ENCODE results near the gene ZNF609. TPM values are rescaled to one million over a fixed set of nuclear protein-coding genes. Genes with fewer than 3 reads are reported as not detected.

ZNF609 gene
- total and polyA plus RNA-seq, 11 donors = 5.8 to 24.5 (median 15.3) TPM

GRCh38 chr15:64425221-64425620 is 35.2 kb upstream of the ZNF609 start:
- no peak overlapping the region for H3K4me3 ChIP-seq
- no peaks in the 10 kb centered on the region for H3K9me3 ChIP-seq
- TF ChIP-seq CTCF (IDR thresholded peaks at IDR 0.05) = no peak
- DNase-seq = no peak
- intact Hi-C loops (cut with DNase I) = loop anchor here in 5 of 10 donors (5.0 to 10.0 kb wide), 4 partner anchors 227 to 257 kb away; no protein-coding TSS in a partner anchor
- 91 to 93% (median 93%) methylated on average over 3 of the region's 3 CpGs for WGBS, 4 donors
- ATAC-seq = no peak
- no peaks in the 10 kb centered on the region for H3K27me3 ChIP-seq
- H3K36me3 ChIP-seq = peaks cover 0 to 90% (median 72%) of the 10 kb centered on the region in 9 donors
- peaks cover 0 to 11% (median 6%) of the 10 kb centered on the region in 12 donors for H3K4me1 ChIP-seq
- H3K27ac ChIP-seq = no peak overlapping the region

- peak in 7 of 12 donors; percentile 22 to 41 (median 29) for TF ChIP-seq CTCF (IDR thresholded peaks at IDR 0.05)
- no peak for TF ChIP-seq POLR2A (IDR thresholded peaks at IDR 0.05)
- Histone ChIP-seq H3K27me3 (no peaks in the 10 kb centered on the region), H3K4me1 (peaks cover 0 to 20% (median 11%) of the 10 kb centered on the region in 12 donors), H3K9me3 (no peaks in the 10 kb centered on the region), H3K27ac (no peak overlapping the region), H3K36me3 (peaks cover 0 to 80% (median 61%) of the 10 kb centered on the region in 9 donors), H3K4me3 (no peak overlapping the region)
- intact Hi-C loops (cut with DNase I) = loop anchor here in 6 of 10 donors (1.0 to 10.0 kb wide), 5 partner anchors 225 to 255 kb away; no protein-coding TSS in a partner anchor
- DNase-seq (no peak), ATAC-seq (no peak)
- WGBS, 4 donors = 83 to 86% (median 85%) methylated on average over 7 of the region's 7 CpGs
Observed at GRCh38 chr15:64426845-64427465, 33.4 kb upstream of the ZNF609 start.

GRCh38 chr15:64429448-64429847 is 30.9 kb upstream of the ZNF609 start:
- no peak for ATAC-seq
- no peak for DNase-seq
- H3K9me3 ChIP-seq = no peaks in the 10 kb centered on the region
- H3K4me1 ChIP-seq = peaks cover 0 to 20% (median 11%) of the 10 kb centered on the region in 12 donors
- H3K27me3 ChIP-seq = no peaks in the 10 kb centered on the region
- peaks cover 0 to 78% (median 41%) of the 10 kb centered on the region in 9 donors for H3K36me3 ChIP-seq
- intact Hi-C loops (cut with DNase I) = loop anchor here in 5 of 10 donors (5.0 to 10.0 kb wide), 4 partner anchors 223 to 253 kb away; no protein-coding TSS in a partner anchor
- H3K27ac ChIP-seq = peak overlapping the region in 3 of 12 donors; percentile 40 to 68 (median 50)
- no peak overlapping the region for H3K4me3 ChIP-seq
- no peak for TF ChIP-seq POLR2A (IDR thresholded peaks at IDR 0.05)
- no peak for TF ChIP-seq CTCF (IDR thresholded peaks at IDR 0.05)

GRCh38 chr15:64430000-64430735 is 30.2 kb upstream of the ZNF609 start:
- Histone ChIP-seq H3K36me3 (peaks cover 0 to 71% (median 37%) of the 10 kb centered on the region in 9 donors), H3K27me3 (no peaks in the 10 kb centered on the region), H3K4me3 (no peak overlapping the region), H3K9me3 (no peaks in the 10 kb centered on the region), H3K27ac (peak overlapping the region in 8 of 12 donors; percentile 11 to 68 (median 40)), H3K4me1 (peaks cover 0 to 20% (median 11%) of the 10 kb centered on the region in 12 donors)
- DNase-seq (peak in 4 of 5 donors; percentile 22 to 42 (median 28)), ATAC-seq (peak in 3 of 4 donors; percentile 70 to 75 (median 72))
- WGBS, 4 donors = 19 to 29% (median 21%) methylated on average over 3 of the region's 3 CpGs
- no peak for TF ChIP-seq POLR2A (IDR thresholded peaks at IDR 0.05)
- no peak for TF ChIP-seq CTCF (IDR thresholded peaks at IDR 0.05)
- intact Hi-C loops (cut with DNase I) = loop anchor here in 8 of 10 donors (5.0 to 10.0 kb wide), 4 partner anchors 222 to 252 kb away; no protein-coding TSS in a partner anchor
